ENCODE measurements around the gene SPTB.

SPTB gene

DNA sequence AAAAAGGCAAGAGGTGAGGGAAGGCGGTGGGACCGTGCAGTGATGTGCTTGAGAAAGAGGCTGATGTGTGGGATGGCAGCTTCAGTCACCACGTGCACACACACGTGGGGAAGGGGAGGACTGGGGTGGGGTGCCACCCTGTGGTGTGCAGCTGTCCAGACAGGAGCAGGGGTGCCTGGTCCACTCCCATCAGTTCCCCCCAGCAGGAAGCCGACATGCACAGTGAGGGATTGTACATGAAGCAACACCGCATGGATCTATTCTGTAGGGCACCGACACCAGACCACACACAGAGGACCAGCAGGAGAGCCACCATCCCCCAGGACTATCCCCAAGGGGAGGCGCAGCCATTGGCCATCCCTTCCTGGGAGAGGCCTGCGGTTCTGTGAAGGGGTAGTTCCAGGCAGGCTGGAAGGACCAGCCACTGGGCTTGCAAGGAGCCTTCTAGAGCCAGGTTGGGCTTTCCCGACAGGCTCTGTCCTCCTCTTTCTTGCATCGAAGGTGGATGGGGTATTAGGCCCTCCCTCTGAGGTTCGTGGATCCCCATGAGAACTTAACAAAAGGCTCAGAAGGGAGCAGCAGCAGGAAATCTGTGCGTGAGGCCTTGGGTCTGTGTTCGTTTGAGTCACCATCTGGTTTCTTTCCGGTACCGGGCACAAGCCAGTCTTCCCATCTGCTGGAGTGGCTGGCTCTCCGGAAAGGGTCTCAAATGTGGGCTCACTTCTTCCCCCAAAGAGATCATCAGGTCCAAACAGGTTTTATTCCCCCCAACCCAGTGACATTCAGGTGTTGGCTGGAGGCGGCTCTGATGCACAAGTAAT is 115.7 kb downstream of the SPTB start:
- H3K4me3 ChIP-seq (ENCODE audit: low read length): no peak overlapping the region; the same call in 1 of the 2 replicates
- DNase-seq (ENCODE audit: low read depth): peak; percentile 74
- TF ChIP-seq, protein P1, sequence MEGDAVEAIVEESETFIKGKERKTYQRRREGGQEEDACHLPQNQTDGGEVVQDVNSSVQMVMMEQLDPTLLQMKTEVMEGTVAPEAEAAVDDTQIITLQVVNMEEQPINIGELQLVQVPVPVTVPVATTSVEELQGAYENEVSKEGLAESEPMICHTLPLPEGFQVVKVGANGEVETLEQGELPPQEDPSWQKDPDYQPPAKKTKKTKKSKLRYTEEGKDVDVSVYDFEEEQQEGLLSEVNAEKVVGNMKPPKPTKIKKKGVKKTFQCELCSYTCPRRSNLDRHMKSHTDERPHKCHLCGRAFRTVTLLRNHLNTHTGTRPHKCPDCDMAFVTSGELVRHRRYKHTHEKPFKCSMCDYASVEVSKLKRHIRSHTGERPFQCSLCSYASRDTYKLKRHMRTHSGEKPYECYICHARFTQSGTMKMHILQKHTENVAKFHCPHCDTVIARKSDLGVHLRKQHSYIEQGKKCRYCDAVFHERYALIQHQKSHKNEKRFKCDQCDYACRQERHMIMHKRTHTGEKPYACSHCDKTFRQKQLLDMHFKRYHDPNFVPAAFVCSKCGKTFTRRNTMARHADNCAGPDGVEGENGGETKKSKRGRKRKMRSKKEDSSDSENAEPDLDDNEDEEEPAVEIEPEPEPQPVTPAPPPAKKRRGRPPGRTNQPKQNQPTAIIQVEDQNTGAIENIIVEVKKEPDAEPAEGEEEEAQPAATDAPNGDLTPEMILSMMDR (conservative IDR thresholded peaks at IDR 0.05; ENCODE audit: low read length): peak; percentile 9; the same call in 1 of the 2 replicates

DNA sequence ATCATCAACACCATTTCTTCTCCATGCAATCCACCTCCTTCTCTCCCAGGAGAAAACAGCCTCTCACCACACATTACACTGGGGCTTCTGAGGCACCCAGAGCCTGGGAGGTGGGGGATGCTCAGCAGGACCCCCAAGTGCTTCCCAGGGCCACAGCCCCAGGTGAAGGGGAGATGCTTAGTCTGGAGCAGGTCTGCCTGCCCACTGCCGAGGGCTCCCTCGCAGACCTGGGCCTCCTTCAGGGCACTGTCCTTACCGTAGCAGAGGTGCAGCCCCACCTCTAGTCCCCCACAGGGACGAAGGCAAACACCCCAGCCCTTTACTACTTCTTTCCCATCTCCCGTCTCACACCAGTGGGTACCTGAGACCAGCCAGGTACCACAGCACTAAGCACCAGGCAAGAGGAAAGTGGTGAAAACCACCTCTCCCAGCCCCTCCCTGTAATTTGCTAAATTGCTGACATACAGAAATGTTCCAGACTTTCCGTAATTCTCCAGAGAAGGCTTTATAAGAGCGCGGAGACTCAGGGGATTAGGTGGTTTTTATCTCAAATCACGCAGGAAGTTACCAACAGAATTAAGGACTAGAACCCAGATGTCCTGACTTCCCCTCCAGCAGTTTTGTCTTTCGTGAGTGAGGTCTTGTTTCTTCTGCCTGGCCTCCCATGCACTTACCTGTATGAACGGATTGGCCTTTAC is 116.5 kb downstream of the SPTB start:
- TF ChIP-seq, protein P1 (conservative IDR thresholded peaks at IDR 0.05; ENCODE audit: low read length): no peak
- H3K4me3 ChIP-seq (ENCODE audit: low read length): no peak overlapping the region
- DNase-seq (ENCODE audit: low read depth): no peak

DNA sequence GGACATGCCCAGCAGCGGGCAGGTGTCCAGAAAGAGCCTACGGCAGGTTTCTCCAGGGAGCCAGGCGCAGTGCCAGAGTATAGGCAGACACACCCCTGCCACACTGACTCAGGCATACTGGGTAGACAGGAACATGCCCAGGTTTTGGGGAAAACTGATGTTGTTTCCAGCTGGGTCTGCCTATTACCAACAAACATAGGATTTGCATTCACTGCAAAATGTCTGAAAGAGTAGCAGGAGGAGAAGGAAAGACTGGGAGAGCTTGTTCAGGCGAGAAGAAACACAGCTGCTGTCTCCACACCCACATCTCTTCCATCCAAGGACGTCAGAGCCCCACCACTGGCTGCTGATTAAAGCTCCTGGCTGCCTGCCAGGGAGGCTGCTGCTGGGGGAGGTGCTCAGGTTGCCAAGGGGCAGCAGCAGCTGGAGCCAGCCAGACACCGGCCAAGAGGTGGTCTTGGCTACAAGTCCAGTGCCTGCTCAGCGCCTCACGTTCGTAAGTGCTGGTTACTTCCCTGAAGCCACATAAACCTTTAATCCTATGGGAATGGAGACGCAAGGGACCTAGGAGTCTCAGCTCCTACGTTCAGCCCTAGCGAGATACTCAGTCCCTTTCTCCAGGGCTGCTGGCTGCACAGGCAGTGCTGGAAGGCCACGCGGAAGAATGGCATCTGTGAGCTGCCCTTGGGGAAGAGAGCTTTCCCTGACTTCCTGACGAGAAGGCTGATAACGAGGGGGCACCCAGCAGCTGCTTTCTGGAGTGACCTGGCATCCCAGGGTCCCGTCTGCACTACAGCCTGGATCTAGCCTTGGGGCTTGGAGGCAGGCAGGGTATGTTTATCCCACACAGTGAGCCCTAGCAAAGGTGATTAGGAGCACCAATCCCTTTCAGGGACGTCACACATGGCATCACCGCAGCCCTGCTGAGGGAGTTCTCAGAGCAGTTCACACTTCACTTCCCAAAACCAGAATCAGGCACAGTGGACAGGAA is 117.4 kb downstream of the SPTB start:
- DNase-seq (ENCODE audit: low read depth): peak; percentile 80
- no peak overlapping the region for H3K4me3 ChIP-seq (ENCODE audit: low read length)
- TF ChIP-seq, protein P1 (conservative IDR thresholded peaks at IDR 0.05; ENCODE audit: low read length): no peak

DNA sequence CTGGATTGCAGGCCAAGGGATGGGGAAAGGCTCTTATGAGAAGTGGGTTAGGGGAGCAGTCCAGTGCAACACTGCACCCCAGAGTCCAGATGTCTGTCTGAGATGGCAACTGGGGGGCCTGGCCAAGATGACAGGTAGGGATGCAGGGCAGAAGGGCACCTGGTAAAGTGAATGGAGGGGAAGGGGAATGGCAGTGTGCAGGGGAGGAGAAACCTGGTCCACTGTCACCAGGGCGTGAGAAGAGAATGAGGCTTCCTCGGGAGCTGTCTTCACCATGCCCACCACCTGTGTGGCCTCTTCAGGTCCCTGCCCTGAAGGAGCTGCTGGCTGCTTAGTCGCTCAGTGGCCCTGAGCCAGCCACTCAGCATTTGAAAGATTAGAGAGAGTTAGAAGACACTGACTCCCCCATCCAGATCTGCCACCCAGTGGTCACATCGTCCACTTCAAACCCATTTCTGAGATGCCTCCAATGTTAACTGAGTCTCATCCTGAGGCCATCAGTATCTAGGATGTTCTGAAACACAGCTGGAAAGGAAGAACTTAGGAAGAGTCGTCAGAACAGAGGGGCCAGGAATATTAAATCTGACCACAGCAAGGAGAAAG is 118.2 kb downstream of the SPTB start:
- no peak for DNase-seq (ENCODE audit: low read depth)
- TF ChIP-seq, protein P1 (conservative IDR thresholded peaks at IDR 0.05; ENCODE audit: low read length): 0 out of 2 replicates have a peak, but pooled peaks have one; percentile 16
- H3K4me3 ChIP-seq (ENCODE audit: low read length): no peak overlapping the region

DNA sequence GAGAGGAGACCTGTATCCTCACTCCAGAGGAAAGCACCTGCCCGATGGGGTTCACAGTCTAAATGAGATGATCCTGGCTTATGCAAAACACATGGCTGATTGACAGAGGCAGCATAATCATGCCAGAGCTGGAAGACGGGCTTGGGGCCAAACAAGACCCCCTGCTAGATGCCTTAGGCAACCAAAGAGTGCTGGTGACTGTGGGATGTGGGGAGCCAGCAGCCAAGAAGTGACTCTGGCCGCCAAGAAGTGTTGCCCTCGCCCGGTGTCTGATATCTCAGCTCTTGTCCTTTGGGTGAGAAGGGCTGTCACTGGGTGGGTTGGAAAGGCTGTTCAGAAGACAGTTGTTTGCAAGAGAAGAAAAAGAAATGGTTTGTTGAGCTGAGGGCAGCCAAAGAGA is 118.8 kb downstream of the SPTB start:
- DNase-seq (ENCODE audit: low read depth): no peak
- no peak overlapping the region for H3K4me3 ChIP-seq (ENCODE audit: low read length)
- TF ChIP-seq, protein P1 (conservative IDR thresholded peaks at IDR 0.05; ENCODE audit: low read length): no peak

DNA sequence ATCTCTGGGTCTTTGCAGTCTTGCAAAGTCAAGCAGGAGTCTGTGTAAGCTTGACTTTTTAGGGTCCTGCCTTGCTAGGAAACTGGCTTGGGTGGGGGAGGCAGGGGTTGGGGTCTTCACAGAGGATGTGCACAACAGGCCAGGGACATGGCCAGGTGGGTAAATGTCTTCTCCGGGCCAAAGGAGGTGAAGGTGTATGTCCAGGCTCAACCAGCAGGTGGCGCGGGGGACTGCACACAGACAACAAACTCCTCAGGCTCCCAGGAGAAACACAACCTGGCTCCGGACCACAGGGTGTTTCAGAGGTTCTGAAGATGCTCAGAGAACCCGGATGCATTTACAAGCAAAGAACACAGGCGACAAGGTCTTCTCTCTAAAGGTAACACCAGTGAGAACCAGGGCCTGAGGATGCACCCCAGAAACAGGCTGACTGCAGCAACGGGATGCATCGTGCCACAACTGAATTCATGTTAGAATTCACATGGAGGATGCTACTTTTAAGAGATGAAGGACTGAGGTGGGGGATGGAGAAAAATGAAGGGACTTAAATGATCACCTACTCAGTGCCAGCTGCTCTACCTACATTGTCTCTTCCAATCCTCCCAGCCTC is 119.5 kb downstream of the SPTB start:
- peak; percentile 17 for DNase-seq (ENCODE audit: low read depth)
- TF ChIP-seq, protein P1 (conservative IDR thresholded peaks at IDR 0.05; ENCODE audit: low read length): peak; percentile 63
- H3K4me3 ChIP-seq (ENCODE audit: low read length): no peak overlapping the region
